ENCODE data around the gene TFDP1.

The TFDP1 gene

DNA sequence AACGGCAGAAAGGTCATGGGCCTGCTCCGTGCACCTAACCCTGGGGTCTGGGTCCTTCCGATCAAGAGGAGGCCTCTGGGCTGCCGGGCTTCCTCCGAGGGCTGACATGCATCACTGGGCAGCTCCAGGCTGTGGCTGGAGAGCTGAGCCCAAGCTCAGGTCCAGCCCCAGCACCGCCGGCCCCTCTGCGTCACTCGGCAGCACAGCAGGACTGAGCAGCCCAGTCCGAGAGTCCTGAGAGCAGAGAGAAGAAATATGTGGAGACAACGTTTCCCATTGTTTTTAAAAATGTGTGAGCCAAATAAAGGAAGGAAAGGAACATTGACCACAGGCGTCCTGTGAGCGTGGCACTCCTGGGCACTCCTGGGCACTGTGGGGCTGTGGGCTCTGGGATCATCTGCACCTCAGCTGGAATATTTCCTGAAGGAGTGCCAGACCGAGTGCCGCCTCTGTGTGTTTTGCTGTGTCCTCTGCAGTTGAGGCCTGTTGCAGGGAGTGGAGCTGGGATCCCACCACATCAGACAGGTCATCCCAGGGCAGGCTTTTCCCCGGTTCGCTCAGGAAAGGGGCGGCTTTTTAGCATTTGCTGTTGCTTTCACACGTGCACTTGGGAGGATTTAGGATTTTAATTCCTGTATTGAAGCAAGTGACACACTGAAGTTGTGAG lies 37.8 kb upstream of the TFDP1 start:
- no peaks in the 10 kb centered on the region for H3K27me3 Mint-ChIP-seq
- peaks cover 4% of the 10 kb centered on the region for H3K4me1 Mint-ChIP-seq (ENCODE audit: low read depth)
- H3K36me3 Mint-ChIP-seq = peaks cover 3% of the 10 kb centered on the region
- H3K4me3 Mint-ChIP-seq = no peak overlapping the region
- H3K9me3 Mint-ChIP-seq (ENCODE audit: low read depth) = no peaks in the 10 kb centered on the region
- no peak overlapping the region for H3K27ac Mint-ChIP-seq

DNA sequence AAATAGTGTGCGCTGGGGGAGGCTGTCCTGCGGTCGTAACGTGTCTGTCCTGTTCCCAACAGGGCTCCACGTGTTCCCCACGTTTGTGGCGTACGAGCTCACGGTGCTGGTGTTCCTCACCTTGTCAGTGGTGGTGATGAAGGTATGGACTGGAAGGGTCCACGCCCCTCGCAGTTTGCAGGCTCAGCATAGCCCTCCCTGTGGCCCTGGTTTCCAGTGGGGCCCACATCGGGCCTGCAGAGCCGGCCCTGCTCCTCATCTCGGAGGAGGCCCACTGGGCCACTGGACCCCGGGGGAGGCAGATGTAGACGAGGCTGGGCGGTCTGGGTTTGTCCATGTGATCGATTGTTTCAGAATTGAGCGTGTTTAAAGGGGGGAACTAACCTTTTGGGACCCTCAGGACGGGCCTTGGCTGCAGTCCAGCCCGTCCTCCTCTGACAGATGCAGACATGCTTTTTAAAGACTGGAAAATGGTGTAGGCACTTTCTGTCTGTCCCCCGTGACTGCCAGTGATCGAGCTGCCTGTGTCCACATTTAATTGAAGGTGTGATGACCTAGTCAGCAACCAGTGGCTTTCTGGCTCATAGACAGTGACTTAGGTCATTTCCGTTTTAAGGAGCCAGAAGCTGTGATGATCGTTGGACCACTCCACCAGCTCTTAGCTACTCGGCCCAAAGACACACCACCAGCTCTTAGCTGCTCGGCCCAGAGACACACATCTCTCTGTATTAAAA lies 37.1 kb upstream of the TFDP1 start:
- Mint-ChIP-seq H3K27me3 (no peaks in the 10 kb centered on the region), H3K4me1 (ENCODE audit: low read depth) (peaks cover 4% of the 10 kb centered on the region), H3K4me3 (no peak overlapping the region), H3K9me3 (ENCODE audit: low read depth) (no peaks in the 10 kb centered on the region), H3K27ac (no peak overlapping the region), H3K36me3 (peaks cover 3% of the 10 kb centered on the region)

DNA sequence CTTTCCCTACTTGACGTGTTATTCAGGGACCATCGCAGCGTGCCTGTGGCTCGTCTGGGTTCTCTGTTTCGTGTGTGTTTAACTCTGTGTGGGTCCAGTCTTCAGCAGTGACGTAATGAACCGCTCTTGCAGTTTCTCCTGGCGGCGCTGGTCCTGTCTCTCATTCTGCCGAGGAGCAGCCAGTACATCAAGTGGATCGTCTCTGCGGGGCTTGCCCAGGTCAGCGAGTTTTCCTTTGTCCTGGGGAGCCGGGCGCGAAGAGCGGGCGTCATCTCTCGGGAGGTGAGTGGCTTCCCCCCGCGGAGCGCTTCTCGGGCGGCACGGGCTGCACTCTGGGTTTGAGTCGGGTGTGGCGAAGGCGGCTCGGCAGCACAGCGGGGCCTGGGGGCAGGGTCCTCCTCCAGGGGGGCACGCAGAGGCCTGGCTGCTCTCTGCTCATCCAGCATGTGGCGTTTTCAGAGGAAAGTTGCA lies 36.3 kb upstream of the TFDP1 start:
- Mint-ChIP-seq H3K27me3 (no peaks in the 10 kb centered on the region), H3K9me3 (ENCODE audit: low read depth) (no peaks in the 10 kb centered on the region), H3K36me3 (peaks cover 3% of the 10 kb centered on the region)

DNA sequence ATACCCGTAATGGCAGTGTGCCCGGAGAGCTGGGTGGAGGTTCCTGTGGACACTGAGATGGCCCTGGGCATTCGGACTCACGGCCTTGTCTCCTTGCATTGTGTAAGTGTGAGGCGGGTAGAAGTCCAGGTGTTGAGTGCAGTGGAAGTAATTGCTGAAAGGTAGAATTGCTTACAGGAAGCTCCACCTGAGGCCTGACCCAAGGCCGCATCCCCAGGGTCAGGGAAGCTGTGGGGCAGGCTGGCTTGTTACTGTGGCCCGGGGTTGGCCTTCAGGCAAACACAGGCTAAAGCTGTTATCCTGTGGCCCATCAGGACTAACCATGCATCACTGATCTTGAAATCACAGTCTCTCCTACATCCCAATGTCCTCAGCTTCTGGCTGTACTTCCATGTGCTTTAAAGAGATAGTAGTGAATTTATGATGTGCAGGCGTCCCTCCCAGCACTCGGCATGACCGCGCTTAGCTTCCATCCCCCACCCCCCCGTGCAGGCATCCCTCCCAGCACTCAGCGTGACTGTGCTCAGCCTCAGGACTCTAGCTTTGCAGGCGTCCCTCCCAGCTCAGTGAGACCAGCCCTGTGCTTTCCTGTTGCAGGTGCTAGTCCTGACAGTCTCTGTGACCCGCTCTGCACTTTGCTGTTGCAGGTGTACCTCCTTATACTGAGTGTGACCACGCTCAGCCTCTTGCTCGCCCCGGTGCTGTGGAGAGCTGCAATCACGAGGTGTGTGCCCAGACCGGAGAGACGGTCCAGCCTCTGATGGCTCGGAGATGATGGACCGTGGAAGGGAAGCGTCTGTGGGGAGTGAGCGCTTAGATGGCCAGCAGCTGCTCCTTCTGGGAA lies 35.6 kb upstream of the TFDP1 start:
- no peaks in the 10 kb centered on the region for H3K27me3 Mint-ChIP-seq
- no peak overlapping the region for H3K27ac Mint-ChIP-seq
- H3K36me3 Mint-ChIP-seq = peaks cover 3% of the 10 kb centered on the region
- no peak overlapping the region for H3K4me3 Mint-ChIP-seq
- no peaks in the 10 kb centered on the region for H3K4me1 Mint-ChIP-seq (ENCODE audit: low read depth)
- no peaks in the 10 kb centered on the region for H3K9me3 Mint-ChIP-seq (ENCODE audit: low read depth)

More for the DNA sequence above, 36.3 kb upstream of the TFDP1 start:
- Mint-ChIP-seq H3K4me1 (ENCODE audit: low read depth) (peaks cover 4% of the 10 kb centered on the region), H3K27ac (no peak overlapping the region), H3K4me3 (no peak overlapping the region)

DNA sequence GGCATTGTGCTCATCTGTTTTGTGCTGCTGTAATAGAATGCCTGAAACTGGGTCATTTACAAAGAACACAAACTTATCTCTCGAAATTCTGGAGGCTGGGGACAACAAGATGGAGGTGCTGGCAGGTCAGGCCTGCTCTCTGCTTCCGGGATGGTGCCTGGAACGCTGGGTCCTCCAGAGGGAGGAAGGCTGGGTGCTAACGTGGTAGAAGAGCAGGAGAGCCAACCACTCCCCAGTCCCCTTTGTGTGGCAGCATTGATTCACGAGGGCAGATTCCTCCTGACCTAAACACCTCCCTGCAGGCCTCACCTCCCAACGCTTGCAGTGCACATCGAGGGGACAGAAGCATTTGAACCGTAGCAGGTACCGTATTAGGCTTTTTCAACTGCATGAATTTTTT lies 34.1 kb upstream of the TFDP1 start:
- Mint-ChIP-seq H3K4me1 (ENCODE audit: low read depth) (no peaks in the 10 kb centered on the region), H3K27me3 (no peaks in the 10 kb centered on the region), H3K27ac (no peak overlapping the region), H3K9me3 (ENCODE audit: low read depth) (no peaks in the 10 kb centered on the region), H3K4me3 (no peak overlapping the region), H3K36me3 (peaks cover 3% of the 10 kb centered on the region)

DNA sequence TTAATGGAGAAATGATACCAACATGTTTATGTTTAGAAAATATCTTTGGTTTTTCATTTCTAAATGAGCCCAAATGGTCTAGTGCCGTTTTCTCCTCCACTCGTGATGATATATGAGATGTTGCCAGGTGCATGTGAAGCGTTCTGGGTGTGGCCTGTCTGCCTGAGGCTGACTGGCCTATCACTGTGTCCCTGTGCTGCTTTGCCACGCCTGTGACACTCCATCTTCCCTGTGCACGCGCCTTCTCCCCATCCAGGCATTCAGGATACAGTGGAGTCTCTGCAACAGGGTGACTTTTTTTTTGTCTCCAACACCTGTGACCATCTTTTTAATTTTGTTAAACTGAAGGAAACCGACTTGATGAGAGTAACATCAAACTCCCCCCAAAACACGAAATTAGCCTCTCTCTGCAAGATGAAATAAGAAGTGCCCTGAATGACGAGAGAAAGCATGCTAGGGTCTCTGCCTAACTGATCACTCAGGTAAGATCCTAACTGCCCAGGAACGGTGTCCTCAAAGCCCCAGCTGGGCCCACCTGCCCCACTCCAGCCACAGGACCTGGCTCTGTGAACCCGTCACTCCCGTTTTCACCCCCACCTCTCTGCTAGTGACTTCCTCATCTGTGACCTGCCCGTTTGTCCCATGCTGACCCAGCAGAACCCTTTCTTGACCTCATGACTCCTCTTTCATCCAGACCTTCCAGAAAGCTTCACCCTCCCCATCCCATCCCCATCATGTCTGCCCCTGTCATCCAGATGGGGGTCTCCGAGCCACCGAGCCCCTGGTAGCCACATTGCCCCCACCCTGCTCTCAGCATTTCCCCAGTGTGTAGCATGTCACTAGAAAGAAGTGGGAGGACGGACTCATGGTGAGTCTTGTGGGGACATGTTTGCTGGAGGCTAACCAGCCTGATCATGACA lies 33.2 kb upstream of the TFDP1 start:
- H3K27me3 Mint-ChIP-seq = no peaks in the 10 kb centered on the region
- H3K27ac Mint-ChIP-seq = no peak overlapping the region
- H3K9me3 Mint-ChIP-seq (ENCODE audit: low read depth) = no peaks in the 10 kb centered on the region
- no peak overlapping the region for H3K4me3 Mint-ChIP-seq
- peaks cover 3% of the 10 kb centered on the region for H3K36me3 Mint-ChIP-seq
- no peaks in the 10 kb centered on the region for H3K4me1 Mint-ChIP-seq (ENCODE audit: low read depth)

DNA sequence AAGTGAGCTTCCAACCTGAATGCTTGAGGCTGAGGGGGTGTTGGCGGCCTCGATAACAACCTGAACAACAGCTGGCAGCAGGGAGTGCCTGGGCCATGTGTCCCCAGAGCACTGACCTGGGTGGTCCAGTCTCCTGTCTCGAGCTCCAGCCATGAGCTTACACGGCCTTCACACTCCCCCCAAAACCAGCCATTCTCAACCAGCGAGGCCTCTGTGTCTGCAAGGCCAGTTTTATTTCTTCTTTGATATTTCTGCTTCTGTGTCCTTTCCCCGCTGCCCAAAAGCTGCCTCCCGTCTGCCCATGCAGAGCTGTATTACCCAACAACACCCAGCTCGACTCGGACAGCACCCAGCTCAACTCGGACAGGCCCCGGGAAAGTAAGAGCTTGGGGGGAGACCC lies 32.5 kb upstream of the TFDP1 start:
- Mint-ChIP-seq H3K27me3 (no peaks in the 10 kb centered on the region), H3K27ac (no peak overlapping the region), H3K9me3 (ENCODE audit: low read depth) (no peaks in the 10 kb centered on the region), H3K4me3 (no peak overlapping the region), H3K4me1 (ENCODE audit: low read depth) (no peaks in the 10 kb centered on the region), H3K36me3 (peaks cover 5% of the 10 kb centered on the region)

DNA sequence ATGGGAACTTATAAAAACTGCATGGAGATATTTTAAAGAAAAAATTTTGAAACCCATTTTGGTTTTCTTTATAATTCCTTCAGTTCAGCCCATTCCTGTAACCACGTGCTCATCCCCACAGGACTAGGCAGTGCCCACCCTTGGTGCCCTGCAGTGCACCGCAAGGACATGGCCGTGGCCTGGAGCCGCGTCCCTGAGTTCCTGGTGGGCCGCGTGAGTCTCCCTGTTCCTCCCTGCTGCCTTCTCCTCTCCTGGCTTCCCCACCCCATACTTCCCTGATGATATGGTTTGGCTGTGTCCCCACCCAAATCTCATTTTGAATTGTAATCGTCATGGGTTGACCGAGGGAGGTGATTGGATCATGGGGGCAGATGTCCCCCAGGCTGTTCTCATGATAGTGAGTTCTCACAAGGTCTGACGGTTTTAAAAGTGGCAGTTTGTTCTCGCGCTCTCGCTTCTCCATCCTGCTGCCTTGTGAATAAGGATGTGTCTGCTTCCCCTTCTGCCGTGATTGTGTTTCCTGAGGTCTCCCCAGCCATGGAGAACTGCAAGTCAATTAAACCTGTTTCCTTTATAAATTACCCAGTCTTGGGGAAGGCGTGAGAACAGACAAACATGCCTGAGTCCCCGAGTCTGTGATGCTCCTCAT lies 31.6 kb upstream of the TFDP1 start:
- Mint-ChIP-seq H3K4me1 (ENCODE audit: low read depth) (no peaks in the 10 kb centered on the region), H3K4me3 (no peak overlapping the region), H3K9me3 (ENCODE audit: low read depth) (no peaks in the 10 kb centered on the region), H3K27me3 (no peaks in the 10 kb centered on the region), H3K36me3 (peaks cover 5% of the 10 kb centered on the region), H3K27ac (no peak overlapping the region)

DNA sequence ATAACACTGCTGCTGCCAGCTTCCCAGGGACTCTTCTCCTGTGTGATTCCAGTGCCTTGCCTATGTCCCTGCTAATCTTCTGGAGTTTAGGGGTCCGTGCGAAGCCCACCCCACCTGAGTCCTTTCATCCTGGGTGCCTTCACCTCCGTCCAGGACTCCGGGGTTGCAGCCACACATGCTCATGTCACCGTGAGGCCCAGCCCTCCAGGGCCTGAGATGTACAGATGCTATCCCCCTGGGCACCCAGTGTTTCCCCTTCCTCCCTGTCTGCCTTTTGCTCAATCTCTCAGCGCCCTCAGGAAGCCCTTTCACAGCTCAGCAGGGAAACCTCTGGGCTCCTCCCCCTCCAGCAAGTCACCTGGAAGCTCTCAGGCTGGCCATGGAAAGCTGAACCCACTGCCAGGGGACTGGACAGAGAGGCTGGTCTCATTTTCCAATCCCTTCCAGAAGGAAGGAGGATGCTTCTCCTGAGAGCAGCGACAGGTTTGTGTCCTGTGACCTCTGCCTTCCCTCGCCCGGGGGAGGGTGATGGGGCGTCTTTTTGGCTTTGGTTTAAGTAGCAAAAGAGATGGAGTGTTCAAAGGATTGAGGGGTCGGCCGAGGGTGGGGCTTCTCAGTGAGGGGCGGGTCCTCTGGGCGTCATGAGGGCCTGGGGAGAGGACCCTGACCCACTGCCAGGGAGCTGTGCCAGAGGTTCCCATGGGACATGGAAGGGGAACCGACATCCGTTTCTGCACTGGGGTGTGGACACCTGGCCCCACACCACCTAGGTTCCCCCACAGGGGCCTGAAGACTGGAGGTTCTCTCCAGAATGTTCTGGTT lies 30.8 kb upstream of the TFDP1 start:
- Mint-ChIP-seq H3K36me3 (peaks cover 5% of the 10 kb centered on the region), H3K4me1 (ENCODE audit: low read depth) (no peaks in the 10 kb centered on the region), H3K27me3 (no peaks in the 10 kb centered on the region), H3K27ac (no peak overlapping the region), H3K9me3 (ENCODE audit: low read depth) (no peaks in the 10 kb centered on the region), H3K4me3 (no peak overlapping the region)

DNA sequence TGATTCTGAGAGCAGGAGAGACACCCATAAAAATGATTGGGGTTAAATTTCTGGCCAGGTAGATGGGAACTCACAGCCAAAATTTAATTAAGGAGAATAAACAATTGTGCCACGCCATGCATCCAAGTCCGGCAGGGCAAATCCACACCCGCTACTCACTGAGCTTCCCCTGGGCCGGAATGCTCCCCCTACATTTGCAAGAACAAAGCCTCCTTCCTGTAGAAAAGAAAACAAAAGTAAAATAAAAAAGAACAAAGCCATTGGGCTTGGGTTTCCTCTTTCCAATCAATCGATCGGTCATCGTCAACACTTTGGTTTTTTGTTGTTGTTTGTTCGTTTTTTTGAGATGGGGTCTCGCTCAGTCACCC lies 30.2 kb upstream of the TFDP1 start:
- H3K27me3 Mint-ChIP-seq = no peaks in the 10 kb centered on the region
- H3K9me3 Mint-ChIP-seq (ENCODE audit: low read depth) = no peaks in the 10 kb centered on the region
- H3K4me3 Mint-ChIP-seq = no peak overlapping the region
- H3K4me1 Mint-ChIP-seq (ENCODE audit: low read depth) = no peaks in the 10 kb centered on the region
- H3K27ac Mint-ChIP-seq = no peak overlapping the region
- peaks cover 5% of the 10 kb centered on the region for H3K36me3 Mint-ChIP-seq

DNA sequence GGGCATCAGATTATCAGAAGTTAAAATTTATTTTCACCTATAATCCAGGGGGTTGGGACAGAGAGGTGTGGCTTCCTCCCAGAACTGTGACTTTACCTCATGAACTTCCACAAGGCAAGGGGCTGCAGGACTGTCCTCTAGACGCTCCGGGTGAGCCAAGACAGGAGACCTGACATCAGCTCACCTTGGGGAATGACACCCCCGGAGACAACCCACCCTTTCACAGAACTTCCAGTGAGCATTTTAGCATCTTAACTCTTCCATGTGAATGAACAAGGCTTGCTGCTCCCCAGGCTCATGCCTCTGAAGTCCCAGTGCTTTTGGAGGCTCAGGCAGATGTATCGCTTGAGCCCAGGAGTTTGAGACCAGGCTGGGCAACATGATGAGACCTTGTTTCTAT lies 29.4 kb upstream of the TFDP1 start:
- H3K9me3 Mint-ChIP-seq (ENCODE audit: low read depth) = no peaks in the 10 kb centered on the region
- H3K4me1 Mint-ChIP-seq (ENCODE audit: low read depth) = no peaks in the 10 kb centered on the region
- H3K36me3 Mint-ChIP-seq = peaks cover 5% of the 10 kb centered on the region
- H3K27me3 Mint-ChIP-seq = no peaks in the 10 kb centered on the region
- H3K4me3 Mint-ChIP-seq = no peak overlapping the region
- H3K27ac Mint-ChIP-seq = no peak overlapping the region

DNA sequence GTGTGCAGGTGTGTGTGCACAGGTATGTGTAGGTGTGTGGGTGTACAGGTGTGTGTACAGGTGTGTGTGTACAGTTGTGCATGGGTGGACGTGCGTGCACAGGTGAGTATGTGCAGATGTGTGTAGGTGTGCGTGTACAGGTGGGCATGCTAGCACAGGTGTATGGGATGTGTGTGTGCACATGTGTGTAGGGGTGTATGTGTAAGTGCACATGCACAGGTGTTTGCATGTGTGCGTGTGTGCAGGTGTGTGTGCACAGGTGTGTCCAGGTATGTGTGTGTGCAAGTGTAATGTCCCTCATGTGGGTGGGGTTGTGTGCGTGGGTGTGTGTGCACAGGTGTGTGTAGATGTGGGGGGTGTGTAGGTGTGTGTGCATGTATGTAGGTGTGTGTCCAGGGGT lies 27.5 kb upstream of the TFDP1 start:
- Mint-ChIP-seq H3K36me3 (peaks cover 2% of the 10 kb centered on the region), H3K4me3 (no peak overlapping the region), H3K27ac (no peak overlapping the region), H3K27me3 (no peaks in the 10 kb centered on the region), H3K4me1 (ENCODE audit: low read depth) (no peaks in the 10 kb centered on the region), H3K9me3 (ENCODE audit: low read depth) (no peaks in the 10 kb centered on the region)

DNA sequence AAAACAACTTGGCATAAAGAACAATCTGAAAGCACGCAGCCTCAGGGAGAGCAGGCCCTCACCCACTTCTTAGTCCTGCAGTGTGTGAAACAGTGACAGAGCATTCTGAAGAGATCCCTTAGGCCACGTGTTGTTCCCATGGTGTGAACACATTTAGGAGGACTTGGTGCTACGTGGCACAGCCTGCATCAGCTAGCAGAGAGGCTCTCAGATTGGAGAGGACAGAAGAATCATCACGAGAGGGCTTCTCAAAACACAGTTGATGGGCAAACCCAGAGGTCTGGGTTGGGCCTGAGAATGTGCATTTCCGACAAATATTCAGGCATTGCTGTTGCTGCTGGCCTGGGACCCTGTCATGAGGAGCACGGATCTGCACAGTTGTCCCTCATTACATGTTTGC lies 26.1 kb upstream of the TFDP1 start:
- Mint-ChIP-seq H3K27ac (no peak overlapping the region), H3K9me3 (ENCODE audit: low read depth) (no peaks in the 10 kb centered on the region), H3K36me3 (peaks cover 2% of the 10 kb centered on the region), H3K4me1 (ENCODE audit: low read depth) (peaks cover 3% of the 10 kb centered on the region), H3K4me3 (no peak overlapping the region), H3K27me3 (no peaks in the 10 kb centered on the region)
